ENCODE data around the gene RUNX2.

The RUNX2 gene

GRCh38 chr6:45436544-45437438 is 108.7 kb downstream of the RUNX2 start:
- DNase-seq = no peak

- no peak for DNase-seq
Measured at GRCh38 chr6:45437439-45437815, 109.3 kb downstream of the RUNX2 start.

- DNase-seq = no peak
Measured at GRCh38 chr6:45438151-45438550, 110.0 kb downstream of the RUNX2 start.

GRCh38 chr6:45438849-45439406 is 110.8 kb downstream of the RUNX2 start:
- DNase-seq = no peak

GRCh38 chr6:45439459-45439858 is 111.3 kb downstream of the RUNX2 start:
- no peak for DNase-seq

- no peak for DNase-seq
Measured at GRCh38 chr6:45439861-45440388, 111.8 kb downstream of the RUNX2 start.

GRCh38 chr6:45441851-45442453 is 113.8 kb downstream of the RUNX2 start:
- DNase-seq = no peak

GRCh38 chr6:45442716-45443115 is 114.6 kb downstream of the RUNX2 start:
- no peak for DNase-seq

- DNase-seq = no peak
Measured at GRCh38 chr6:45445364-45445748, 117.2 kb downstream of the RUNX2 start.

GRCh38 chr6:45445749-45446549 is 117.8 kb downstream of the RUNX2 start:
- DNase-seq = peak; percentile 81

GRCh38 chr6:45447005-45447404 is 118.9 kb downstream of the RUNX2 start:
- DNase-seq = no peak

- DNase-seq = no peak
Measured at GRCh38 chr6:45447716-45448115, 119.6 kb downstream of the RUNX2 start.

- DNase-seq = no peak
Measured at GRCh38 chr6:45448417-45449389, 120.6 kb downstream of the RUNX2 start.

GRCh38 chr6:45450132-45450531 is 122.0 kb downstream of the RUNX2 start:
- DNase-seq = no peak

- DNase-seq = no peak
Measured at GRCh38 chr6:45450831-45451230, 122.7 kb downstream of the RUNX2 start.

- no peak for DNase-seq
Measured at GRCh38 chr6:45454008-45454911, 126.1 kb downstream of the RUNX2 start.

GRCh38 chr6:45455408-45455807 is 127.3 kb downstream of the RUNX2 start:
- DNase-seq = no peak

- no peak for DNase-seq
Measured at GRCh38 chr6:45457141-45457540, 129.0 kb downstream of the RUNX2 start.

GRCh38 chr6:45458672-45459071 is 130.5 kb downstream of the RUNX2 start:
- no peak for DNase-seq

GRCh38 chr6:45460166-45460565 is 132.0 kb downstream of the RUNX2 start:
- no peak for DNase-seq

- DNase-seq = no peak
Measured at GRCh38 chr6:45461486-45461885, 133.4 kb downstream of the RUNX2 start.
